A673 (cell line): ENCODE measurements around the gene DYNLT3.

ENCODE experiments used
- EZH2 ChIP-seq: fragments of 200-600 bp; sonication (generic); IDR thresholded peaks from 2 replicates; pipeline ENCODE4 v1.6.1; 2017; ENCODE audit warnings: borderline replicate concordance, low read depth, mild to moderate bottlenecking, mixed read lengths, antibody characterized with exemption, low read length; ENCODE audit not compliant: poor library complexity, severe bottlenecking
- TF ChIP-seq, protein P1 (sequence below): fragments of 300-800, 200-600 bp; sonication (generic); conservative IDR thresholded peaks from 2 replicates; pipeline ENCODE4 v1.5.1; 2017; ENCODE audit warnings: low read depth, mild to moderate bottlenecking, antibody characterized with exemption, low read length, moderate library complexity, mixed read lengths

- TF ChIP-seq, protein P1, sequence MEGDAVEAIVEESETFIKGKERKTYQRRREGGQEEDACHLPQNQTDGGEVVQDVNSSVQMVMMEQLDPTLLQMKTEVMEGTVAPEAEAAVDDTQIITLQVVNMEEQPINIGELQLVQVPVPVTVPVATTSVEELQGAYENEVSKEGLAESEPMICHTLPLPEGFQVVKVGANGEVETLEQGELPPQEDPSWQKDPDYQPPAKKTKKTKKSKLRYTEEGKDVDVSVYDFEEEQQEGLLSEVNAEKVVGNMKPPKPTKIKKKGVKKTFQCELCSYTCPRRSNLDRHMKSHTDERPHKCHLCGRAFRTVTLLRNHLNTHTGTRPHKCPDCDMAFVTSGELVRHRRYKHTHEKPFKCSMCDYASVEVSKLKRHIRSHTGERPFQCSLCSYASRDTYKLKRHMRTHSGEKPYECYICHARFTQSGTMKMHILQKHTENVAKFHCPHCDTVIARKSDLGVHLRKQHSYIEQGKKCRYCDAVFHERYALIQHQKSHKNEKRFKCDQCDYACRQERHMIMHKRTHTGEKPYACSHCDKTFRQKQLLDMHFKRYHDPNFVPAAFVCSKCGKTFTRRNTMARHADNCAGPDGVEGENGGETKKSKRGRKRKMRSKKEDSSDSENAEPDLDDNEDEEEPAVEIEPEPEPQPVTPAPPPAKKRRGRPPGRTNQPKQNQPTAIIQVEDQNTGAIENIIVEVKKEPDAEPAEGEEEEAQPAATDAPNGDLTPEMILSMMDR, result no peak
- no peak for TF ChIP-seq EZH2
Observed at GRCh38 chrX:37809970-37810369, 37.4 kb downstream of the DYNLT3 start.
